H9 (cell line): ENCODE results near the gene FNDC3B. TPM values are rescaled to one million over a fixed set of nuclear protein-coding genes. Genes with fewer than 3 reads are reported as not detected.

Source experiments
- DNase-seq: peaks from one replicate; pipeline ENCODE4 v3.0.0-alpha.2; 2017
- H2AFZ ChIP-seq: one replicate; pipeline ENCODE4 v1.6.1; 2013; ENCODE audit warnings: mild to moderate bottlenecking, low read length, control low read depth, moderate library complexity
- H2AK5ac ChIP-seq: 2 replicates; pipeline ENCODE4 v1.6.1; 2013; ENCODE audit warnings: low read length, control low read depth, mixed read lengths; ENCODE audit not compliant: insufficient read length
- H2BK120ac ChIP-seq: one replicate; pipeline ENCODE4 v1.6.1; 2013; ENCODE audit warnings: low read depth, mild to moderate bottlenecking, low read length, control low read depth, inconsistent platforms; ENCODE audit not compliant: poor library complexity, severe bottlenecking
- H2BK12ac ChIP-seq: 2 replicates; pipeline ENCODE4 v1.6.1; 2013; ENCODE audit warnings: low read length, control low read depth, mixed read lengths, low read depth; ENCODE audit not compliant: insufficient read length
- H2BK15ac ChIP-seq: 2 replicates; pipeline ENCODE4 v1.6.1; 2013; ENCODE audit warnings: low read depth, low read length, control low read depth
- H2BK20ac ChIP-seq: one replicate; pipeline ENCODE4 v1.6.1; 2013; ENCODE audit warnings: low read depth, mild to moderate bottlenecking, low read length, control low read depth, inconsistent platforms; ENCODE audit not compliant: poor library complexity, severe bottlenecking
- H2BK5ac ChIP-seq: 2 replicates; pipeline ENCODE4 v1.6.1; 2013; ENCODE audit warnings: low read length, control low read depth, mixed read lengths; ENCODE audit not compliant: insufficient read length
- H3K14ac ChIP-seq: 2 replicates; pipeline ENCODE4 v1.6.1; 2013; ENCODE audit warnings: low read length, control low read depth; ENCODE audit not compliant: insufficient read depth
- H3K18ac ChIP-seq: 2 replicates; pipeline ENCODE4 v1.6.1; 2013; ENCODE audit warnings: low read depth, mild to moderate bottlenecking, mixed read lengths, low read length, control low read depth; ENCODE audit not compliant: insufficient read length
- H3K23ac ChIP-seq: 2 replicates; pipeline ENCODE4 v1.6.1; 2013; ENCODE audit warnings: low read length, control low read depth, mixed read lengths, low read depth; ENCODE audit not compliant: insufficient read length
- H3K23me2 ChIP-seq: 2 replicates; pipeline ENCODE4 v1.6.1; 2013; ENCODE audit warnings: low read depth, mild to moderate bottlenecking, mixed read lengths, low read length, control low read depth; ENCODE audit not compliant: insufficient read length, poor library complexity, severe bottlenecking
- H3K27ac ChIP-seq: 2 replicates; pipeline ENCODE4 v1.5.1; 2013; ENCODE audit warnings: low read length, control low read depth, mixed read lengths, low read depth; ENCODE audit not compliant: insufficient read length
- H3K27me3 ChIP-seq: 2 replicates; pipeline ENCODE4 v1.6.1; 2013; ENCODE audit warnings: low read length, control low read depth, inconsistent platforms; ENCODE audit not compliant: insufficient read depth
- H3K4ac ChIP-seq: 2 replicates; pipeline ENCODE4 v1.6.1; 2013; ENCODE audit warnings: low read depth, mild to moderate bottlenecking, control low read depth, inconsistent platforms, low read length, moderate library complexity
- H3K4me1 ChIP-seq: 2 replicates; pipeline ENCODE4 v1.6.1; 2013; ENCODE audit warnings: low read length, control low read depth, inconsistent platforms; ENCODE audit not compliant: insufficient read depth
- H3K4me2 ChIP-seq: 2 replicates; pipeline ENCODE4 v1.6.1; 2013; ENCODE audit warnings: low read length, control low read depth, mixed read lengths; ENCODE audit not compliant: insufficient read length, insufficient read depth
- H3K56ac ChIP-seq: 2 replicates; pipeline ENCODE4 v1.6.1; 2013; ENCODE audit warnings: low read depth, mild to moderate bottlenecking, mixed read lengths, low read length, control low read depth; ENCODE audit not compliant: insufficient read length
- H3K79me1 ChIP-seq: 2 replicates; pipeline ENCODE4 v1.6.1; 2013; ENCODE audit warnings: low read depth, mild to moderate bottlenecking, moderate library complexity, low read length, control low read depth, inconsistent platforms; ENCODE audit not compliant: insufficient read depth, poor library complexity, severe bottlenecking
- H3K79me2 ChIP-seq: 2 replicates; pipeline ENCODE4 v1.6.1; 2013; ENCODE audit warnings: low read length, control low read depth, inconsistent platforms; ENCODE audit not compliant: insufficient read depth
- H3K9ac ChIP-seq: 2 replicates; pipeline ENCODE4 v1.6.1; 2013; ENCODE audit warnings: low read length, control low read depth, mixed read lengths; ENCODE audit not compliant: insufficient read length; ENCODE audit errors: extremely low read depth
- H3K9me3 ChIP-seq: one replicate; pipeline ENCODE4 v1.6.1; 2013; ENCODE audit warnings: low read depth, low read length, inconsistent platforms; ENCODE audit not compliant: control insufficient read depth
- H3T11ph ChIP-seq: one replicate; pipeline ENCODE4 v1.6.1; 2013; ENCODE audit warnings: mild to moderate bottlenecking, low read length, control low read depth, inconsistent platforms
- H4K20me1 ChIP-seq: one replicate; pipeline ENCODE4 v1.6.1; 2013; ENCODE audit not compliant: control insufficient read depth, insufficient read length, insufficient read depth
- H4K5ac ChIP-seq: 2 replicates; pipeline ENCODE4 v1.6.1; 2013; ENCODE audit warnings: low read depth, mild to moderate bottlenecking, mixed read lengths, low read length, control low read depth; ENCODE audit not compliant: insufficient read length
- H4K8ac ChIP-seq: replicated peaks from 2 replicates; pipeline ENCODE4 v1.6.1; 2013; ENCODE audit warnings: low read length, control low read depth, mixed read lengths, low read depth; ENCODE audit not compliant: insufficient read length
- H4K91ac ChIP-seq: 2 replicates; pipeline ENCODE4 v1.6.1; 2013; ENCODE audit warnings: low read depth, mild to moderate bottlenecking, moderate library complexity, mixed read lengths, low read length, control low read depth; ENCODE audit not compliant: insufficient read length
- H3K27ac Mint-ChIP-seq, 3 experiments: 2 replicates in 2 of 3; 3 replicates in 1 of 3; pipeline ENCODE4 v1.8.0; 2020 to 2021; ENCODE audit warnings: mixed read lengths in 3 of 3, mild to moderate bottlenecking in 1 of 3, moderate library complexity in 1 of 3
- H3K27me3 Mint-ChIP-seq: 2 replicates; pipeline ENCODE4 v1.8.0; 2021; ENCODE audit warnings: low read depth, mild to moderate bottlenecking, moderate library complexity, mixed read lengths
- H3K36me3 Mint-ChIP-seq, 3 experiments: 2 replicates in 2 of 3; 3 replicates in 1 of 3; pipeline ENCODE4 v1.8.0; 2020 to 2021; ENCODE audit warnings: low read depth in 3 of 3, mixed read lengths in 3 of 3; ENCODE audit not compliant: insufficient read depth in 1 of 3
- H3K4me1 Mint-ChIP-seq, 2 experiments: 2 replicates each; pipeline ENCODE4 v1.8.0; 2020; ENCODE audit warnings: mixed read lengths in 2 of 2
- H3K4me3 Mint-ChIP-seq, 2 experiments: 2 replicates in 1 of 2; 3 replicates in 1 of 2; pipeline ENCODE4 v1.8.0; 2020 to 2021; ENCODE audit warnings: mild to moderate bottlenecking in 2 of 2, mixed read lengths in 2 of 2, moderate library complexity in 1 of 2
- H3K9me3 Mint-ChIP-seq, 2 experiments: 2 replicates in 1 of 2; 3 replicates in 1 of 2; pipeline ENCODE4 v1.8.0; 2020; ENCODE audit warnings: mild to moderate bottlenecking in 2 of 2, mixed read lengths in 2 of 2, moderate library complexity in 1 of 2
- CTCF ChIP-seq: fragments of 200-600 bp; sonication (generic); conservative IDR thresholded peaks from 3 replicates; pipeline ENCODE4 v1.8.0; 2021; ENCODE audit warnings: antibody characterized with exemption, mild to moderate bottlenecking
- WGBS: extraction: QIAGEN DNeasy Blood & Tissue Kit; methylation state at CpG from one replicate; pipeline ENCODE4 v1.1.7; 2013; ENCODE audit warnings: missing lambda C conversion rate, low lambda C conversion rate, mixed read lengths; ENCODE audit not compliant: insufficient read length; ENCODE audit errors: extremely low coverage; 5-methylcytosine and 5-hydroxymethylcytosine counted together
- total RNA-seq: library from RNA; stranded (reverse); gene quantifications from 2 replicates; pipeline ENCODE4 v1.2.1, GENCODE V29; 2021

The FNDC3B gene
- total RNA-seq, 1 experiment from 2014 or later, result 43.8 TPM

GRCh38 chr3:172244011-172244410 is 204.6 kb downstream of the FNDC3B start:
- Mint-ChIP-seq H3K27me3 (no peaks in the 10 kb centered on the region), H3K27ac (no peak overlapping the region), H3K4me3 (no peak overlapping the region), H3K4me1 (peaks cover 14 to 19% of the 10 kb centered on the region in 2 experiments), H3K36me3 (peaks cover 43 to 46% (median 44%) of the 10 kb centered on the region in 3 experiments), H3K9me3 (peaks cover 36 to 41% of the 10 kb centered on the region in 2 experiments)
- H2BK20ac ChIP-seq, result no peak overlapping the region
- H3K14ac ChIP-seq, result no peak overlapping the region
- H3K56ac ChIP-seq, result no peak overlapping the region
- no peaks in the 10 kb centered on the region for H4K20me1 ChIP-seq
- H3K27ac ChIP-seq, result no peak overlapping the region
- H2AK5ac ChIP-seq, result no peak overlapping the region
- H3K4me1 ChIP-seq, result peaks cover 4% of the 10 kb centered on the region
- H3T11ph ChIP-seq, result no peak overlapping the region
- WGBS, result no CpG with 5 or more reads among the region's 2 CpGs
- H3K27me3 ChIP-seq, result no peaks in the 10 kb centered on the region
- no peak for TF ChIP-seq CTCF
- peaks cover 3% of the 10 kb centered on the region for H3K79me1 ChIP-seq
- no peak overlapping the region for H3K23ac ChIP-seq
- H4K5ac ChIP-seq, result no peak overlapping the region
- H3K9ac ChIP-seq, result no peak overlapping the region
- H3K79me2 ChIP-seq, result peaks cover 2% of the 10 kb centered on the region; the same call in 1 of the 2 replicates
- H2BK15ac ChIP-seq, result no peak overlapping the region
- H4K91ac ChIP-seq, result no peak overlapping the region
- H2BK5ac ChIP-seq, result no peak overlapping the region
- H3K4me2 ChIP-seq, result no peak overlapping the region
- H4K8ac ChIP-seq, result no peak overlapping the region
- DNase-seq, result no peak
- H2AFZ ChIP-seq, result no peak overlapping the region
- no peak overlapping the region for H3K4ac ChIP-seq
- H3K18ac ChIP-seq, result no peak overlapping the region
- H2BK120ac ChIP-seq, result no peak overlapping the region
- H2BK12ac ChIP-seq, result no peak overlapping the region
- no peaks in the 10 kb centered on the region for H3K23me2 ChIP-seq
- peaks cover 27% of the 10 kb centered on the region for H3K9me3 ChIP-seq
